HG03575 (cell line): ENCODE data around the gene FARS2.
"Not testable (repeated sequence)": the region's sequence is repeated elsewhere in the genome, so short reads cannot be mapped to it uniquely, and the experiment has no call there.

ENCODE experiments used
- ATAC-seq: cut with Tn5 transposase; IDR thresholded peaks from one replicate; pipeline ENCODE4 v1.9.1; 2021; ENCODE audit not compliant: unreplicated experiment, insufficient number of reproducible peaks, low FRiP score; ENCODE audit errors: extremely low read depth

Gene FARS2

DNA sequence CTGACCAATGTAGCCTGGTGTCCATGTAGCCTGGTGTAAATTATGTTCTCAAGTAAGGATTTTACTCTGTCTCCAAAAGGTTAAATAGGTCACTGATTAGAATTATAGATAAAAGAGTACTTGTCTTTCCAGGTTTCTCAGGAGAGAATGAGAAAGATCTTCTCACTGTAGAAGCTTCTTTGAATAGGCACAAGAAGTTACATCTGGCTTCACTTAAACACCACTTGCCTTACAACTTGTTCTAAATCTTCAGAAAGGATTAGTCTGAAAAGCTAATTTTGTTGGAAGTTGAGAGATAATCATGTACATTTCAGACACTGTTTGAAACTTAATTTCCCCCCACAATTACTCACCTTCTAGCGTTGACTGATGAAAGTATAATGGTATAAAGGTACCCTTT lies 275.3 kb downstream of the FARS2 start:
- ATAC-seq: no peak

DNA sequence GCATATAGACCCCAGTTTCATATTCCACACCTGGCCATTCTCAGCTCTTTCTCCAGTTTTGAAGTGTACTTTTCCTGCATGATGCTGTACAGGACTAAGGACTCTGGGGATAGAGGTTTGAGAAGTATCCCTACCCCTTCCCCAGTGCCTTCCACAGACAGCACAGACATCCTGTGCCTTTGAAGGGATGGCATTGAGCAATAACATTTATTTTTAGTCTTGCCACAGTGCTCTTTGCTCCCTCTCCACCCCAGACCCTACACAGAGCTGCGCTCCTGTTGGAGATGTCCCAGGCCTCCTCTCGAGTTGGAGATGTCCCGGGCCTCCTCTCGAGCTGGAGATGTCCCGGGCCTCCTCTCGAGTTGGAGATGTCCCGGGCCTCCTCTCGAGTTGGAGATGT lies 275.8 kb downstream of the FARS2 start:
- ATAC-seq: no peak

DNA sequence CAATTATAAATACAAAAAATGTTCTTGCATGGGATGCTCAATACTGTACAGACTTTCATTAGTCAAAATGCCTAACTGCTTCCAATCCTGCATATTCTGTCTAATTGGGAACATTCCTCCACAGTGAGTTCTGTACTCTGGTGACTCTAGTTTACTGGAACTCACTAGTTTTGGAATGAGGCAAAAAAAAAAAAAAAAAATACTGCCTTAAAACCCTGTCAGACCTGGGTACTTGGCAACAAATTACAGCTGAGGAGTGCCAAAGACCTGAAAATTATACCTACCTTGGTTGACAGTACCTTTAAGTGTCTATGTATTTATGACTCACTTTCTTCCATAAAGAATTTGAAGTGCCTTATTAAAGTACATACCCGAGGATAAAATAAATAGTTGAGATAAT lies 276.7 kb downstream of the FARS2 start:
- no peak for ATAC-seq

DNA sequence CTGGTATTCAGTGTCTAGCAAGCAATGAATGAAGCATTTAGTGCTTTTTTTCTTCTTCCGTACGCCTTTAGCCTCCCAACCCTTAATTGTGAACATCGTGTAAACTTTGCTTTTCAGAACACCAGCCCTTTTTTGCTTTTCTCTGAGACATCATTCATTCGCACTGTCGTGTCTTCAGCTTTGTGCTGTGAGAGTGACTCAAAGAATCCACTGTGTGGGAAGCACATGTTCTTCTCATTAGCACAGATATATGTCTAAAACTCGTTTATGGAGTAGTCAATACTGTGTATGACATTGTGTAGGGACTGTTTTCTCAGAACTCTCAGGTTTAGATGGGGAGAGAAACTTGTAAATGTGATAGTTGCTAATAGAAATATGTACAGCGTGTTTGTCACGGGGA lies 279.1 kb downstream of the FARS2 start:
- ATAC-seq: no peak

DNA sequence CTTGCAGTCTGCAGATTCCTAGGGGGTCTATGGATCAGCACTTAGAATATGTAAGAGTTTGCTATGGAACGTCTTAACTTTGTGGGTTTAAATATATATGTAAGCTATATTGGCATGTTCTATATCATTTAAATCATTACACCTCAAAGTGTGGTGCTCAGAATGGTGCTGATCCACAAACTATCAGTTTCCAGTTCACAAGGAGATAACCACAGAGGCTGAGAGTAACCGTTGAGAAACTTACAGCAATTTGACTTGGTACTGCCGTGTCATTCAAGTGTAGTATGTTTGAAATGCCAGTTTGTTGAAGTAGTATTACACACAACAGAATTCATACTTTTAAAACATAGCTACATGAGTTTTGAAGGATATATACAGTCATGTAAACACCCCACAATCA lies 279.7 kb downstream of the FARS2 start:
- ATAC-seq: no peak

DNA sequence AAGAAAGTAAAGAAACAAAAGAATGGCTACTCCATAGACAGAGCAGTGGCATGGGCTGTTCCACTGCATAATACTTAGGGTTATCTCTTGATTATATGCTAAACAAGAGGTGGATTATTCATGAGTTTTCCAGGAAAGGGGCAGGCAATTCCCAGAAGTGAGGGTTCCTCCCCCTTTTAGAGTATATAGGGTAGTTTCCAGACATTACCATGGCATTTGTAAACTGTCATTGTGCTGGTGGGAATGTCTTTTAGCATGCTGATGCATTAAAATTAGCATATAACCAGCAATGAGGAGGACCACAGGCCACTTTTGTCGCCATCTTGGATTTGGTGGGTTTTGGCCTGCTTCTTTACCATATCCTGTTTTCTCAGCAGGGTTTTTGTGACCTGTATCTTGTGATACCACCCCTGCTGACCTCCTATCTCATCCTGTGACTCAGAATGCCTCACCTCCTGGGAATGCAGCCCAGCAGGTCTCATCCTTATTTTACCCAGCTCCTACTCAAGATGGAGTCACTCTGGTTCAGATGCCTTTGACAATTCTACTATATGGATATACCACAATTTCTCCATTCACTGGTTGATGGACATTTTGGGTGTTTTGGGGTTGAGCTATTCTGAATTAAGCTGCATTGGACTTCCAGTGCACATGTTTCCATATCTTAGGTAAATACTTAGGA lies 280.6 kb downstream of the FARS2 start:
- ATAC-seq: no peak

DNA sequence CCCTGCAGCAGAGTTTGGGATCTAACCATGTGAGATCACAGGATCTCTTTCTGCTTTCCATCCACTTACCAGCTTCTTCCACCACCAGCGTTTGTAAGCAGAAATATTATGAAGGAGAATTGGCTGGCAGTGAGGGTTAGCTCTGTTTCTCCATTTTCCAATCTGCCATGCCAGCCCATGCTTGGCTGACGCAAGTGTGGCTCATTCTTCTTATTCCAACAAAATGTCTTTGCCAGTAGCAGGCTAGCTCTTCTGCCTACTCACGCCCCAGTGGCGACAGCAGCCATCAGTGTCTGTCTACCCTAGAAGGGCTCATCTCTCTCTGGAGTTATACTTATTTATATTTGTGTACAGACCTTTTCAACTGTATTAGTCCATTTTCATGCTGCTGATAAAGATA lies 286.2 kb downstream of the FARS2 start:
- ATAC-seq: no peak

DNA sequence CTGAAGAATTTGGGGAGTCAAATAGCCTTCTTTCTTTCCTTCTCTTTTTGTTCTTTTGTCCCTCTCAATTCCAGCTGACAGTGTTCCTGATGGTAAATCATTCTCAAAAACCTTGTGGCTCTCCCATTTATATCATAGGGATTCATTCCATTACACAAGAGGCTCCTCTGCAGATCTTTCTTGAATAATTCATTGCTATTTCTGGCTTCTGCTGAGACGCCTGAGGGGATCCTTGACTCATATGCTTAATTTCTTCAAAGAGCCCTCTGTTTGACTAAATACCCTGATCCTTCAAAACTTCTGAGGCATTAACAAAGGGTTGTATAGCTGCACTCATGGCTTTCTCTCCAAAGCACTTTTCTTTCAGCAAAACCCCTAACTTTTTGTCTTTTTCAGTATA lies 289.3 kb downstream of the FARS2 start:
- no peak for ATAC-seq

DNA sequence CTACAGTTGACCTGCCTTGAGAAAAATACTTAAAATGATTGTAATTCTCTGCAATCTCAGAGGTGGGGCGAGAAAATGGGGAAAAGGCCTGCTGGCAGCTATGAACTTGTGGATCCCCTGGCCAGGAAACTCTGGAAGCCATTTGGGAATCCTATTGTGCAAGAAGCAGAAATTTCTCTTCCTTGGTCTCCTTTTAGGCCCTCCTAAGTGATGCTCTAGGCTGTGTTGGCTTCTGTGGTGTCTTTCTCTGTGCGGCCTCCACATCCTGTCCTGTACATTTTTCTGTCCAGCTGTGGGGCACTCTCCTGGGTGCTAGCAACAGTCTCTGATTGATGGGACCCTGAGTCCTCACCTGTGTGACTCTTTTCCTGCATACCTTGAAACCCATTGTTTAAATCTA lies 290.9 kb downstream of the FARS2 start:
- no peak for ATAC-seq

DNA sequence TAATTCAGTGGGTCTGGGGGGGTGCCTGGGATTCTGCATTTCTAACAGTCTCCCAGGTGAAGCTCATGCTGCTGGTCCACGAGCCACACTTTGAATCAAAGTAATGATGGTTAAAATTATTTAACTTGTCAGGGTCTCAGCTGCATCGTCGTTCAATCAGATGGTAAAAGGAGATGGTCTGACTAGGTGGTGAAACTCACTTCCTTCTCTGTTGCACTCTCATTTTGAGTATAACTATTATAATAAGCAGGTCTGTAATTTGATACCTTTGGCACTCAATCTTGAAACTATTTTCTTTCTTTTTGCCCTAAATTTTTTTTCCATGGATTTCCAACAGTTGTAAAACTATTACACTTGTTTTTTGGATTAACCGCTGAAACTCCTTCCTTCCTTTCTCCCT lies 292.5 kb downstream of the FARS2 start:
- ATAC-seq: no peak

DNA sequence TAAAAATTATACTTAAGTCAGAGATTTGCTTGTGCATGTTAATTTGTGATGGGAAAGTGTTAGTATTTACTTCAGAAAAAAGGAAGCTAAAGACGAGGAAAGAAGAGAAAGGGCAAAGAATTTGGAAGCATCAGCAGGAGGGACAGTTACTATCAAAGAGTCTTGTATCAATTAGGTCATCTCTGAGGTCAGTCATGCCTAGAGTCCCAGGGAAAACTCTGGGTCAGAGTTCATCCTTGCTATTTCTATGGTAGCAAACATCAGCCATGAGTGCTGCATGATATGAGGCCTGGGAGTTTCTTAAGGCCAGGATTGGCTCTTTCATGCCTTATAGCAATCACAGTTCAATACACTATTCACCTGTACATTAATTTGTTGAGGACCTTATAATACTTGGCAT lies 292.9 kb downstream of the FARS2 start:
- no peak for ATAC-seq

DNA sequence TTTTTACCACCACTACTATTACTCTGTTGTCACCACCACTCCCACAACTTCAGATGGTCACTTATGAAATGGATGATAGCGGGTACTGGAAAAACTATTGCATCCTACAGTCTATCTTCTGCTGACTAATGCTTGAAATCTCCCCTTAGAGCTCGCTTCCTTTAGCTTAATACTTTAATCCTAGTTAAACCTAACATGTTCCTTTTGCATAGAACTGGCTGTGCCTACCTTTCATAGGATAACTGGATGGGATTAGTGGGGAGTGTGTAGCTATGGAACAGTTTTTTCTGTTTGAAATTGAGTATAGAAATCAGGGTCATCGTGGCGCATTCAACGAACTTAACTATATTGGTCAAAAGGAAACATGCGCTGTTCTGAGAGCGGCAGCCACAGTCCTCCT lies 294.7 kb downstream of the FARS2 start:
- ATAC-seq: no peak

DNA sequence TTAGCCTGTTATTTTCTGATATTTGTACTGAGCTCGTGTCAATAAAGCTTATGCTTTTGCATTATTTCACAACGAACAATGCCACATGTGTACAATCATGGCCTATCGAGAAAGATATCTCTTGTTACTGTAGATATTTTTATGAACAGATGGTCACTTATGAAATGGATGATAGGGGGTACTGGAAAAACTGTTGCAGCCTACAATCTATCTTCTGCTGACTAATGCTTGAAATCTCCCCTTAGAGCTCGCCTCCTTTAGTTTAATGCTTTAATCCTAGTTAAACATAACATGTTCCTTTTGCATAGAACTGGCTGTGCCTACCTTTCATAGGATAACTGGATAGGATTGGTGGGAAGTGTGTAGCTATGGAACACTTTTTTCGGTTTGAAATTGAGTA lies 296.2 kb downstream of the FARS2 start:
- no peak for ATAC-seq

DNA sequence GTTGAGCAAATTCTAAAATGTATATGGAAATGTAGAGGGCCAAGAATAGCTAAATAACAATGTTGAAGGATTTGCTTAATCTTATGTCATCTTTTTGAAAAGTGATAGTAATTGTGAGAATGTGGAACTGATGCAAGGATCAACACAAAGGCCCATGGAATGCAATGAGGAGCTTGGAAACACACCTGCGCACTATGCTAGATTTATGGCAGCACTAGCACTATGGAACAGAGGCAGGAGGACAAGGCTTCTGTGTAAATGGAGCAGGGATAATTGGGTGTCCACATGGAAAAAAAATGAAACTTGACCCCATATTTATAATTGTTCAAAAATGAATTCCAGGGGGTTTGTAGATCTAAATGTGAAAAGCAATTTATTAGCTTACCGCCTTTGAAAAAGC lies 298.3 kb downstream of the FARS2 start:
- ATAC-seq: no peak

DNA sequence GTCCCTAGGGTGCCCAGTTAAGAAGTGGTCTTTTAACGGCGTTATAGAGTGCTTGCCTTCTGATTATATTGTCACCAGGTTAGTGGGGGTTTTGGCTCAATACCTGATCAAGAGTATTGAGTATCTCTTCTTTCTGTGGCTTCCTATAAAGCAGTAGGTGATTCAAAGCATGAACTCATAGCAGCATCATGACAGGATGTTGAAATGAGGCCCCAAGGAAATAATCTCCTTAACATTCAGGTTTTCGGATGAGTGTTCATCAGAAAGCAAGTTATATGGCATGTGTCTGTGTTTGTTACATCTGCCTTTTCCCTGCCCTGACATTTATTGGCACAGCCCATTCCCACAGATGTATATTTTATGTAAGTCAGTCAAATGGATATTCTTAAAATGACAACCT lies 301.0 kb downstream of the FARS2 start:
- no peak for ATAC-seq

DNA sequence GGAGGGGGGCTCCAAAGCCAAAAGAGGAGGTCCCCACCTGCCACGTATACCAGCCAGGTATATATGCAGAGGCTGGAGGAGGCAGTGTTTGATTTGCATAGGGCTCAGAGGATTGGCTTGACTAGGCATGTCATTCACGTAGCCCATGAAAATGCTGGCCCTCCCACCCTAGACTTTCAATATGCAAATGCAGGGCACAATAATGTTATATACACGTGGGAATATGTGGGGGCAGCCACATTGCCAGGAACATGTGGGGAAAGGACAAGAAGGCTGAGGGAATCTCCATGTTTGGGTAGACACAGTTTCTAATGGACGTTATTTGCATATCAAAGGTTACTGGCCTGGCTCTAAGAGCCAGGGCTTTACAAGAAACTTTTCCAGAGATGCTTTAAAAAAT lies 301.8 kb downstream of the FARS2 start:
- no peak for ATAC-seq

DNA sequence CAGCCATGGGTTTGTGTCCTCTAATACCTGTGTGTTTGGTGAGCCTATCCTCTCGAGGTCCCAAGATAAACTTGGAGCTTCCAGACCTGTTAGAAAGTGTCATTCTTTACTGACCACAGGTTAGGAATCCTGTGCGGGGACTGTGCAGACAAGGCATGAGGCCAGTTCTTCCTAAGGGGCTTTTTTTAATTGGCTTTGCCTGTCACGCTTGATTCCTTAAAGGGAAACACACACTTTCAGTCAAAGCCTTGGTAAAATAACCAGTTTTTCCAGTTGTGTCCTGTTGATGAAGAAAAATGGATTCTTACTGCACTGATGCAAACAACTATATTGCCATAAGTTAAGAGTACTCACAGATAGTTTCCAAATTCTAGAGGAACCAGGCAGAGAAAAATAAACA lies 303.4 kb downstream of the FARS2 start:
- not testable (repeated sequence) for ATAC-seq

DNA sequence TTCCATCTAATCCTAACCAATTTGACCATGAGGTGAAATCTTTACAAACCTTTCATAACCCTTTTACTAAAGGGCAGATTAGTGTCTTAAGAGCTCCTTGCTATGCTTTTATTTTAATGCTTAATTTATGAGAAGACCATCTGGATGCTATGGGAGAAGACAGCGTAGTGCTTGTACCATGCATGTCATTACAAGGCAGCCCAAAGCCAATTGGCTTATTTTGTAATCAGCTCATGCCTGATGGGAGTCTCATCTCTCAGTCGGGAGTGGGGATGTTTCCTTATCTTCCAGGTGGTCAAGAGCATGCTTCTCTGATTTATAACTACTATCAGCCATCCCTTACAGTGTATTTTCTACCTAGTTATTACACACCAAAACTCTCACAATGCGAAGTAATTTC lies 304.7 kb downstream of the FARS2 start:
- no peak for ATAC-seq

DNA sequence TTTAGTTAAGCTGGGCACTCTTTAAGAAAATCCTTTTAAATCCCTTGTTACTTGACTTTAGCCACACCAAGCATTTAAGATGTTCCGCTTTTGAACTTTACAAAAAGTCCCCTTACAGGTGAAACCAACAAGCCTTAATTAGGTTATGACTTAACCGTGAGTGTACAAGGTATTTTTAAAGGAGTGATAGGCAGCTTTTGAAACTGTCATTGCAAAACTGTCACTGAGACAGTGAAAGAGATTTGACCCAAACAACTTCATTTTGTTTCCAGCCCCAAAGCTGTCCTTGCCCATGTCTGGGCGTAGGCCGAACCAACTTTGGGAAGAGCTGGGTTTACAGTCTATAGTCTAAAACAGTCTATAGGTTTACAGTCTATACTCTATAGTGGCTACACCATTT lies 305.4 kb downstream of the FARS2 start:
- ATAC-seq: no peak

DNA sequence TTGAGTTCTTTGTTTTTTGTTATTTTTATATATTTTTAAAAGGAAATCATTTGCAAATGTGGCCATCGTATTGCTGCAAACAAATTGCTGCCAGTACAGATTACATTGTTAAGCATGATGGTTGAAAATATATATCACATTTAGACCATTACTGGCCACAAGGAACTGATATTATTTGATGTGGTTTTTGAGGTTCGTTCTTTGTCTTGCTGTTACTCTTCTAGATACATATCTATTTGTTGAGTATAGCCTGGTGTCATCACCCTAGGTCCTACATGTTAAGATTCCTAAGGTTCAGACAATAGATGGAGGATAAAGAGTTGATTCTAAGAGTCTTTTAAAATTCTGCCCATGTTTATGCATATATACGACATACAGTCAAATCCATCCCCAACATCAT lies 306.0 kb downstream of the FARS2 start:
- no peak for ATAC-seq

DNA sequence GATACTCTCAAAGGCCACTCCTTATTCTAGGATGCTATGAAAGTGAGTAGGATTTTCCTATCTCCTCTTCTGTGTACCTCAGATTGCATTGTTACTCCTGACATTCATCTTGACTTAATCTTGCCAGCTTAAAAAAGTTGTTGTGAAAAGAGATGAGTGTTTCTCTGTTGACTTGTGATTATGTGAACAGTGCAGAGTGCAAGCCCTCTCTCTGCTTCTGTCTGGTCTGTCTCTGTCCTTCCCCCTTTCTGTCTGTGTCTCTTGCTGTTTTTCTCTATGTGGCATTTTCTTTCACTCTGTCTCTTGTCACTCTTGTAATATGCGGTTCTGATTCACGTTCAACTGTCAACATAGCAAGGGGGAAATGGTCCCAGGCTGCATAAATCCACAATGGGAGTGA lies 306.6 kb downstream of the FARS2 start:
- ATAC-seq: no peak

DNA sequence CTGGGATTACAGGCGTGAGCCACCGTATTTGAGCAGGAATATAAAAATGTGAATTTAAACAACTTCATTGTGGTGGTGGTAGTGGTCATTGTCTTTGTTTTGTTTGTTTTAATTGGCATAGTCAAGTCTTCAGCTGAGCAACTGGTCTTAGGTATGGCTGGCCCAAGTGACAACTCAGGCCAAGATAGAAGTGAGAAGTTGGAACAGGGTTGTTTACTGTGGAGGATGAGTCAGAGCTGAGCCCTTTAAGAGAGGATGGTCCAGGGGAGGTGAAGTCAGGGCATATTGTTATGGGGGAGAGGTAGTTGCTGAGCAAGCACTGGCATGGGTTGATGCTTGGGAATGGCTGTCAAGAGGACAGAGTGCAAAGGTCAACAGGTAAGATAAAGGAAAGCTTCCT lies 308.2 kb downstream of the FARS2 start:
- ATAC-seq: no peak
